Kidney epithelial cell (primary cell): ENCODE measurements around the gene CERT1. TPM values are rescaled to one million over a fixed set of nuclear protein-coding genes. Genes with fewer than 3 reads are reported as not detected.

ENCODE experiments used
- DNase-seq: peaks from one replicate; pipeline ENCODE4 v3.0.0-alpha.2; 2010; ENCODE audit warnings: low read depth
- H3K27me3 ChIP-seq: 2 replicates; pipeline ENCODE4 v1.6.0; 2011; ENCODE audit warnings: low read length; ENCODE audit not compliant: control insufficient read depth, insufficient read depth
- H3K36me3 ChIP-seq: 2 replicates; pipeline ENCODE4 v1.5.1; 2011; ENCODE audit warnings: low read length; ENCODE audit not compliant: control insufficient read depth, insufficient read depth
- H3K4me3 ChIP-seq: 2 replicates; pipeline ENCODE4 v1.5.1; 2011; ENCODE audit warnings: low read depth, mild to moderate bottlenecking, control low read depth, low read length
- CTCF ChIP-seq: IDR thresholded peaks from 2 replicates; pipeline ENCODE4 v1.5.1; 2011; ENCODE audit warnings: mild to moderate bottlenecking, moderate library complexity, low read length, control low read depth, inconsistent platforms; ENCODE audit not compliant: insufficient read depth, poor library complexity, severe bottlenecking
- total RNA-seq: library from RNA; depleted of rRNA; stranded (reverse); fragments of >200 nt; gene quantifications from 2 replicates; pipeline ENCODE4 v1.2.3, GENCODE V29; 2015

CERT1 gene
- total RNA-seq, 1 donor from 2014 or later, result 20.3 TPM

DNA sequence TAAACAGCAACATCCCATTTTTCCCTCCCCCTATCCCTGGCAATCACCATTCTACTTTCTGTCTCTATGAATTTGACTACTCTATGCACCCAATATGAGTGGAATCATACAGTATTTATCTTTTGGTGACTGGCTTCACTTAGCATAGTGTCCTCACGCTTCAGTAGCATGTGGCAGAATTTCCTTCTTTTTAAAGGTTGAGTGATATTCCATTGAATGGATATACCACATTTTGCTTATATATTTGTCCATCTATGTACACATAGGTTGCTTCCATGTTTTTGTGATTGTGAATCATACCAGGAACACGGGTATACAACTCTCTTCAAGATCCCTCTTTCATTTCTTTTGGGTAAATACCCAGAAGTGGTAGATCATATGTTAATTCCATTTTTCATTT lies 69.9 kb downstream of the CERT1 start:
- TF ChIP-seq CTCF, result no peak
- Histone ChIP-seq H3K36me3 (no peaks in the 10 kb centered on the region), H3K27me3 (no peaks in the 10 kb centered on the region), H3K4me3 (no peak overlapping the region)
- DNase-seq, result no peak

- no peaks in the 10 kb centered on the region for H3K36me3 ChIP-seq
- no peaks in the 10 kb centered on the region for H3K27me3 ChIP-seq
- H3K4me3 ChIP-seq, result no peak overlapping the region
- TF ChIP-seq CTCF, result no peak
- DNase-seq, result no peak
These were observed 72.2 kb downstream of the CERT1 start for GRCh38 chr5:75439276-75439675.

DNA sequence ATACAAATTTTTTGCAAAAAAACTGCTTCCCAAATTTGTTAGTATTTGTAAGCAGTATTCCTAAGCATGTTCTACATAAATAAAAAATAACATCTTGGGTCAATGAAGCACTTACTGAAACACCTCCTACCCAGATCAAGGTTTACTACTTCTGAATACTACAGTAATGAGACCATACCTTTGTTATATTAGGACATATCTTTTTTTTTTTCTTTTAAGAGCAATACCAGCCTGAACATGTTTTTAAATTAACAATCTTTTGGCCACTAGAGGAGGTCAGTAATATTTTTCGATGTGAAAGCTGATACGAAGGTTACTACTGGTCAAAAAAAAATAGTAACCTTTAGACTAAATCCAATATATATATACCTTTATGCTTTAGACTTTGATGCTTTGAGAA lies 72.7 kb downstream of the CERT1 start:
- DNase-seq, result no peak
- Histone ChIP-seq H3K4me3 (no peak overlapping the region), H3K27me3 (no peaks in the 10 kb centered on the region), H3K36me3 (no peaks in the 10 kb centered on the region)
- TF ChIP-seq CTCF, result no peak

- DNase-seq, result no peak
- Histone ChIP-seq H3K36me3 (no peaks in the 10 kb centered on the region), H3K27me3 (no peaks in the 10 kb centered on the region), H3K4me3 (no peak overlapping the region)
- no peak for TF ChIP-seq CTCF
These were observed 76.3 kb downstream of the CERT1 start for GRCh38 chr5:75435096-75435495.

DNA sequence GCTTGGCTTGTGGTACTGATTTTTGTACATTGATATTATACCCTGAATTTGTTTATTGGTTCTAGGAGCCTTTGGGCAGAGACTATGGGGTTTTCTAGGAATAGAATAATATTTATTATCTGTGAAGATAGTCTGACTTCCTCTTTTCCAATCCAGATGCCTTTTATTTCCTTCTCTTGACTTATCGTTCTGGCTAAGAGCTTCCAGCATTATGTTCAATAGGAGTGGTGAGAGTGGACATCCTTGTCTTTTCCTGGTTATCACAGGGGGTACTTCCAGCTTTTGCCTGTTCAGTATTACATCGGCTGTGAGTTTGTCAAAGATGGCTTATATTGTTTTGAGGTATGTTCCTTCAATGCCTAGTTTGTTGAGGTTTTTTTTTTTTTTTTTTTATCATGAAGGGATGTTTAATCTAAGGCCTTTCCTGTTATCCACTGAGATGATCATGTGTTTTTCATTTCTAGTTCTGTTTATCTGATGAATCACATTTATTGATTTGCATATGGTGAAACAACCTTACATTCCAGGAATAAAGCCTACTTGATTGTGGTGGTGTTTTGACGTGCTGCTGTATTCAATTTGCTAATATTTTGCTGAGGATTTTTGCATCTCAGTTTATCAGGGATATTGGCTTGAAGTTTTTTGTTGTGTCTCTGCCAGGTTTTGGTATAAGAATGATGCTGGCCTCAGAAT lies 77.5 kb downstream of the CERT1 start:
- Histone ChIP-seq H3K27me3 (no peaks in the 10 kb centered on the region), H3K36me3 (no peaks in the 10 kb centered on the region), H3K4me3 (no peak overlapping the region)
- DNase-seq, result no peak
- TF ChIP-seq CTCF, result no peak

- H3K27me3 ChIP-seq, result no peaks in the 10 kb centered on the region
- DNase-seq, result no peak
- no peaks in the 10 kb centered on the region for H3K36me3 ChIP-seq
- no peak for TF ChIP-seq CTCF
- no peak overlapping the region for H3K4me3 ChIP-seq
These were observed 97.2 kb downstream of the CERT1 start for GRCh38 chr5:75414241-75414640.
